Liver (tissue), 9 donors: ENCODE measurements around the gene CDH20. TPM values are rescaled to one million over a fixed set of nuclear protein-coding genes. Genes with fewer than 3 reads are reported as not detected.

Experiments
- DNase-seq: peaks from one replicate; pipeline ENCODE4 v3.0.0-alpha.2; 2017; ENCODE audit warnings: low spot score
- H3K27ac ChIP-seq, 2 donors: one replicate each; pipeline ENCODE4 v1.7.0; 2013; ENCODE audit warnings: inconsistent platforms in 2 of 2, low read length in 2 of 2, control low read depth in 1 of 2, low read depth in 1 of 2, mild to moderate bottlenecking in 1 of 2
- H3K27me3 ChIP-seq, 4 donors: one replicate each; pipeline versions ENCODE4 v1.6.1 to v1.7.0; 2013; ENCODE audit warnings: low read length in 3 of 4, inconsistent platforms in 1 of 4, mild to moderate bottlenecking in 1 of 4, moderate library complexity in 1 of 4; ENCODE audit not compliant: control insufficient read depth in 4 of 4, insufficient read depth in 4 of 4
- H3K36me3 ChIP-seq, 4 donors: one replicate each; pipeline versions ENCODE4 v1.6.1 to v1.7.0; 2013; ENCODE audit warnings: low read length in 3 of 4, mild to moderate bottlenecking in 3 of 4, low read depth in 1 of 4, moderate library complexity in 1 of 4; ENCODE audit not compliant: control insufficient read depth in 4 of 4, insufficient read depth in 3 of 4
- H3K4me1 ChIP-seq, 4 donors: one replicate each; pipeline versions ENCODE4 v1.6.1 to v1.7.0; 2013; ENCODE audit warnings: low read length in 3 of 4, mild to moderate bottlenecking in 3 of 4, moderate library complexity in 1 of 4; ENCODE audit not compliant: control insufficient read depth in 4 of 4, insufficient read depth in 4 of 4
- H3K4me3 ChIP-seq, 3 donors: one replicate each; pipeline versions ENCODE4 v1.6.1 to v1.7.0; 2013; ENCODE audit warnings: low read length in 3 of 3, control low read depth in 1 of 3, low read depth in 1 of 3, mild to moderate bottlenecking in 1 of 3
- H3K9ac ChIP-seq, 2 donors: one replicate each; pipeline ENCODE4 v1.7.0; 2013; ENCODE audit warnings: low read length in 2 of 2, mild to moderate bottlenecking in 2 of 2, moderate library complexity in 2 of 2, control low read depth in 1 of 2, low read depth in 1 of 2
- H3K9me3 ChIP-seq, 4 donors: one replicate each; pipeline versions ENCODE4 v1.6.1 to v1.7.0; 2013; ENCODE audit warnings: low read length in 3 of 4; ENCODE audit not compliant: control insufficient read depth in 4 of 4
- CTCF ChIP-seq: fragments of 150-350 bp; IDR thresholded peaks from 2 replicates; pipeline ENCODE4 v1.5.1; 2017; ENCODE audit warnings: improper control_type of control experiment, low read depth, low read length; ENCODE audit not compliant: missing input control
- EGR1 ChIP-seq, 2 donors: IDR thresholded peaks; 2 replicates each; pipeline ENCODE4 v1.6.1; 2016 to 2018; ENCODE audit warnings: antibody characterized with exemption in 2 of 2, low read depth in 2 of 2
- FOXA1 ChIP-seq: IDR thresholded peaks from 2 replicates; pipeline ENCODE4 v1.6.1; 2016; ENCODE audit warnings: antibody characterized with exemption
- FOXA2 ChIP-seq: IDR thresholded peaks from 2 replicates; pipeline ENCODE4 v1.6.1; 2016; ENCODE audit warnings: antibody characterized with exemption
- HNF4G ChIP-seq: IDR thresholded peaks from 2 replicates; pipeline ENCODE4 v1.6.1; 2016; ENCODE audit warnings: antibody characterized with exemption
- JUND ChIP-seq, 2 donors: IDR thresholded peaks; 2 replicates each; pipeline ENCODE4 v1.6.1; 2016; ENCODE audit warnings: antibody characterized with exemption in 2 of 2
- NR2F2 ChIP-seq: IDR thresholded peaks from 2 replicates; pipeline ENCODE4 v1.6.1; 2016; ENCODE audit warnings: antibody characterized with exemption
- RAD21 ChIP-seq, 2 donors: IDR thresholded peaks; 2 replicates each; pipeline ENCODE4 v1.6.1; 2016; ENCODE audit warnings: antibody characterized with exemption in 2 of 2, mild to moderate bottlenecking in 2 of 2
- REST ChIP-seq: IDR thresholded peaks from 2 replicates; pipeline ENCODE4 v1.6.1; 2016; ENCODE audit warnings: antibody characterized with exemption, mild to moderate bottlenecking
- SP1 ChIP-seq: IDR thresholded peaks from 2 replicates; pipeline ENCODE4 v1.6.1; 2018; ENCODE audit warnings: antibody characterized with exemption, mild to moderate bottlenecking
- TAF1 ChIP-seq: conservative IDR thresholded peaks from 2 replicates; pipeline ENCODE4 v1.6.1; 2016; ENCODE audit warnings: antibody characterized with exemption, mild to moderate bottlenecking
- YY1 ChIP-seq: IDR thresholded peaks from 2 replicates; pipeline ENCODE4 v1.6.1; 2016; ENCODE audit warnings: antibody characterized with exemption, mild to moderate bottlenecking
- WGBS: extraction: QIAGEN DNeasy Blood & Tissue Kit; methylation state at CpG from one replicate; pipeline ENCODE4 v1.1.7; 2013; 5-methylcytosine and 5-hydroxymethylcytosine counted together
- polyA plus RNA-seq, 2 donors: library from polyadenylated mRNA; stranded (reverse) in 1 of 2; unstranded in 1 of 2; fragments of 200-250 nt in 1 of 2; fragments of >200 nt in 1 of 2; fragmentation: Nextera tagmentation in 1 of 2; extraction: Ambion mirVana in 1 of 2; gene quantifications; one replicate each; pipeline versions ENCODE4 v1.2.1 to v1.2.3, GENCODE V29; 2013 to 2015
- total RNA-seq, 2 donors: library from RNA; depleted of rRNA; stranded (reverse); fragments of >200 nt; gene quantifications; one replicate each; pipeline ENCODE4 v1.2.3, GENCODE V29; 2014
- donor health status: healthy.
- donor health status: healthy.
- donor health status: healthy.
- donor health status: healthy.
- donor health status: healthy.

The CDH20 gene
- total and polyA plus RNA-seq, 4 donors: 0.08 to 0.11 (median 0.09) TPM; not detected in 1

GRCh38 chr18:61470031-61470674 lies 136.9 kb downstream of the CDH20 start:
- H3K27ac ChIP-seq: no peak overlapping the region
- no peaks in the 10 kb centered on the region for H3K9me3 ChIP-seq
- no peak overlapping the region for H3K9ac ChIP-seq
- H3K27me3 ChIP-seq: peaks cover 0 to 2% (median 0%) of the 10 kb centered on the region in 4 donors
- TF ChIP-seq TAF1 (no peak), SP1 (no peak), YY1 (no peak), REST (no peak), FOXA1 (no peak), FOXA2 (no peak), EGR1 (IDR thresholded peaks at IDR 0.05; ENCODE audit: low read depth in 2 of 2) (no peak)
- no peaks in the 10 kb centered on the region for H3K4me1 ChIP-seq
- no peak overlapping the region for H3K4me3 ChIP-seq
- no peaks in the 10 kb centered on the region for H3K36me3 ChIP-seq
- WGBS: 85% methylated on average over 16 of the region's 16 CpGs
- DNase-seq: no peak

- Histone ChIP-seq H3K4me1 (no peaks in the 10 kb centered on the region), H3K9me3 (no peaks in the 10 kb centered on the region), H3K36me3 (no peaks in the 10 kb centered on the region), H3K9ac (no peak overlapping the region), H3K27me3 (peaks cover 0 to 2% (median 0%) of the 10 kb centered on the region in 4 donors), H3K27ac (no peak overlapping the region), H3K4me3 (no peak overlapping the region)
- 80% methylated on average over 4 of the region's 4 CpGs for WGBS
- no peak for TF ChIP-seq CTCF
- no peak for TF ChIP-seq FOXA1
- no peak for TF ChIP-seq JUND (IDR thresholded peaks at IDR 0.05)
- TF ChIP-seq SP1: no peak
- no peak for TF ChIP-seq FOXA2
- no peak for TF ChIP-seq HNF4G
- no peak for DNase-seq
Measured at GRCh38 chr18:61471541-61471940, 138.3 kb downstream of the CDH20 start.

GRCh38 chr18:61471942-61472341 lies 138.7 kb downstream of the CDH20 start:
- Histone ChIP-seq H3K4me1 (no peaks in the 10 kb centered on the region), H3K36me3 (no peaks in the 10 kb centered on the region), H3K9ac (no peak overlapping the region), H3K4me3 (no peak overlapping the region), H3K27ac (no peak overlapping the region), H3K9me3 (no peaks in the 10 kb centered on the region), H3K27me3 (peaks cover 0 to 2% (median 0%) of the 10 kb centered on the region in 4 donors)
- no peak for DNase-seq
- WGBS: 51% methylated on average over 5 of the region's 5 CpGs
- no peak for TF ChIP-seq YY1
- no peak for TF ChIP-seq HNF4G
- no peak for TF ChIP-seq NR2F2
- TF ChIP-seq SP1: no peak
- TF ChIP-seq CTCF: no peak
- no peak for TF ChIP-seq RAD21 (IDR thresholded peaks at IDR 0.05)
